ENCODE data around the gene ABAT. TPM values are rescaled to one million over a fixed set of nuclear protein-coding genes. Genes with fewer than 3 reads are reported as not detected.

The ABAT gene
- total and polyA plus RNA-seq, 10 of the 15 experiments (the other 5 are each of a cell fraction or from before 2014, with no cell fraction given): 1.0 to 10.6 (median 1.9) TPM

- intact Hi-C loops (cut with micrococcal nuclease; ENCODE audit: unreplicated experiment): no loop called here
- no peak for DNase-seq (ENCODE audit: low read depth, low spot score)
- H2AFZ ChIP-seq (ENCODE audit: control insufficient read depth, low read depth, low read length): no peak overlapping the region
- H3K27ac ChIP-seq (ENCODE audit: control insufficient read depth, insufficient read depth): no peak overlapping the region
- H3K79me2 ChIP-seq (ENCODE audit: control insufficient read depth, insufficient read depth, low read length): no peaks in the 10 kb centered on the region
- H3K4me2 ChIP-seq (ENCODE audit: control insufficient read depth, insufficient read depth): no peak overlapping the region
- FAIRE-seq: no peak
- H3K9me3 ChIP-seq (replicated peaks; ENCODE audit: control insufficient read depth, insufficient read depth, low read length): no peaks in the 10 kb centered on the region
- no peaks in the 10 kb centered on the region for H3K4me1 ChIP-seq (ENCODE audit: control insufficient read depth, insufficient read depth, low read length)
- 78% methylated on average over 15 of the region's 15 CpGs for WGBS (ENCODE audit: insufficient coverage, insufficient replicate concordance, low lambda C conversion rate, missing lambda C conversion rate)
- POLR2A ChIA-PET: no interaction called here
- H3K27me3 ChIP-seq (replicated peaks in 1 of 2; ENCODE audit: control insufficient read depth in 2 of 2, insufficient read depth in 2 of 2, low read length in 1 of 2): no peaks in the 10 kb centered on the region
- CTCF ChIA-PET: no interaction called here
- no peak overlapping the region for H3K4me3 ChIP-seq
- in situ Hi-C loops (cut with MboI): no loop called here
- peaks cover 12 to 24% of the 10 kb centered on the region in 2 experiments for H3K36me3 ChIP-seq (ENCODE audit: control insufficient read depth in 2 of 2, insufficient read depth in 2 of 2, low read length in 1 of 2)
- no TSS peak for BruUV-seq (replicated peaks)
- H3K9ac ChIP-seq (ENCODE audit: control insufficient read depth, insufficient read depth, low read length): no peak overlapping the region
- no peak for TF ChIP-seq ZNF207 (IDR thresholded peaks at IDR 0.05; ENCODE audit: borderline replicate concordance)
- no peak for TF ChIP-seq POLR2AphosphoS5 (IDR thresholded peaks at IDR 0.05; ENCODE audit: low read length)
- no peak for TF ChIP-seq ZNF384 (IDR thresholded peaks at IDR 0.05; ENCODE audit: borderline replicate concordance, low read depth, low read length)
- TF ChIP-seq CEBPB (IDR thresholded peaks at IDR 0.05; ENCODE audit: borderline replicate concordance in 1 of 2, low read depth in 2 of 2, low read length in 2 of 2): no peak
- no peak for TF ChIP-seq ATF2 (IDR thresholded peaks at IDR 0.05; ENCODE audit: low read length)
- no peak for TF ChIP-seq MLLT1 (IDR thresholded peaks at IDR 0.05)
- no peak for TF ChIP-seq MTA3 (IDR thresholded peaks at IDR 0.05; ENCODE audit: borderline replicate concordance, low read length)
- TF ChIP-seq SREBF1 (IDR thresholded peaks at IDR 0.05; ENCODE audit: low read length): no peak
- no peak for TF ChIP-seq STAT1 (conservative IDR thresholded peaks at IDR 0.05)
- TF ChIP-seq CREB1 (IDR thresholded peaks at IDR 0.05; ENCODE audit: low read depth): no peak
- TF ChIP-seq SMAD1 (IDR thresholded peaks at IDR 0.05; ENCODE audit: low read depth, partially characterized antibody): no peak
- TF ChIP-seq MYB (IDR thresholded peaks at IDR 0.05; ENCODE audit: borderline replicate concordance, low read depth, low read length): no peak
- TF ChIP-seq ETV6 (conservative IDR thresholded peaks at IDR 0.05 in 1 of 2, IDR thresholded peaks at IDR 0.05 in 1 of 2; ENCODE audit: borderline replicate concordance in 1 of 2, low read depth in 1 of 2): no peak
- no peak for TF ChIP-seq FOXK2 (IDR thresholded peaks at IDR 0.05)
- H4K20me1 ChIP-seq (ENCODE audit: control insufficient read depth, insufficient read depth): no peaks in the 10 kb centered on the region
- ATAC-seq: no peak
- RAD21 ChIA-PET (ENCODE audit: unreplicated experiment): no interaction called here
- SMC1A ChIA-PET (ENCODE audit: uncharacterized antibody, unreplicated experiment): no interaction called here
These were observed 42.5 kb upstream of the ABAT start for GRCh38 chr16:8631818-8632465.

Data from GM12878 (cell line).